ENCODE results near the gene RIN3. TPM values are rescaled to one million over a fixed set of nuclear protein-coding genes. Genes with fewer than 3 reads are reported as not detected.

Gene RIN3
- total and polyA plus RNA-seq, 8 donors, result 13.8 to 54.8 (median 18.0) TPM

DNA sequence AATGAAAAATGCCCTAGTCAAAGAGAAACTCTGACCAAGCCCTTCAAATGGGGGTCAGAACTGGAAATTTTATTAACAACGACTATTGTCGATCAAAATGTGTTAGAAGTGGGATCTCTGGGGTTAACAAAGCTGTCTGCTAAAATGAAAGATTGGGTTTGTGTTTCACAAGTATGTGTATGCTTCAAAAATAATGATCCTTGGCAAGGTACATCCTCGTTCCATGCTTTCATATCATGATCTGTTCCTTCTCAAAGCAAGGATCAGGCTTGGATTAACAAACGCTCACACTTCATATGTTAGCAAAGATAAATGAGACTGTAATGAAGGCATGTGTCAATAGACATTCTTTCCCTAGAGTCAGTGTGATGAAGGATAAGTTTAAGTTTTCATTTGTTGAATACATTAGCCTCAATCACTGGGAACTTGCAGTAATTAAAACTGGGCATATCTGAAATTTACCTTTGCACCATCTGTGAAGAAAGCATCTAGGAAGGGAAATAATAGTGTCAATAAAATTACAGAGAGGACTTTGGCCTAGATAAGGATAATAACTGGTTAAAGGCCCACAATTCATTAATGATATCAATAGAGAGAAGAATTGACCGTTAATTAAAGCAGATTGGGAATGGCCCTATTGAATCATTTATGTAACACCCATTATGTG lies 91.8 kb downstream of the RIN3 start:
- no peaks in the 10 kb centered on the region for H3K9me3 ChIP-seq
- ATAC-seq (no peak), DNase-seq (no peak)
- intact Hi-C loops (cut with DNase I), result no loop called here
- no peaks in the 10 kb centered on the region for H3K27me3 ChIP-seq
- H3K4me3 ChIP-seq, result no peak overlapping the region
- peaks cover 0 to 4% of the 10 kb centered on the region in 2 donors for H3K36me3 ChIP-seq
- peaks cover 0 to 46% of the 10 kb centered on the region in 2 donors for H3K4me1 ChIP-seq
- TF ChIP-seq, protein P1, sequence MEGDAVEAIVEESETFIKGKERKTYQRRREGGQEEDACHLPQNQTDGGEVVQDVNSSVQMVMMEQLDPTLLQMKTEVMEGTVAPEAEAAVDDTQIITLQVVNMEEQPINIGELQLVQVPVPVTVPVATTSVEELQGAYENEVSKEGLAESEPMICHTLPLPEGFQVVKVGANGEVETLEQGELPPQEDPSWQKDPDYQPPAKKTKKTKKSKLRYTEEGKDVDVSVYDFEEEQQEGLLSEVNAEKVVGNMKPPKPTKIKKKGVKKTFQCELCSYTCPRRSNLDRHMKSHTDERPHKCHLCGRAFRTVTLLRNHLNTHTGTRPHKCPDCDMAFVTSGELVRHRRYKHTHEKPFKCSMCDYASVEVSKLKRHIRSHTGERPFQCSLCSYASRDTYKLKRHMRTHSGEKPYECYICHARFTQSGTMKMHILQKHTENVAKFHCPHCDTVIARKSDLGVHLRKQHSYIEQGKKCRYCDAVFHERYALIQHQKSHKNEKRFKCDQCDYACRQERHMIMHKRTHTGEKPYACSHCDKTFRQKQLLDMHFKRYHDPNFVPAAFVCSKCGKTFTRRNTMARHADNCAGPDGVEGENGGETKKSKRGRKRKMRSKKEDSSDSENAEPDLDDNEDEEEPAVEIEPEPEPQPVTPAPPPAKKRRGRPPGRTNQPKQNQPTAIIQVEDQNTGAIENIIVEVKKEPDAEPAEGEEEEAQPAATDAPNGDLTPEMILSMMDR (IDR thresholded peaks at IDR 0.05), result no peak
- H3K27ac ChIP-seq, result no peak overlapping the region

DNA sequence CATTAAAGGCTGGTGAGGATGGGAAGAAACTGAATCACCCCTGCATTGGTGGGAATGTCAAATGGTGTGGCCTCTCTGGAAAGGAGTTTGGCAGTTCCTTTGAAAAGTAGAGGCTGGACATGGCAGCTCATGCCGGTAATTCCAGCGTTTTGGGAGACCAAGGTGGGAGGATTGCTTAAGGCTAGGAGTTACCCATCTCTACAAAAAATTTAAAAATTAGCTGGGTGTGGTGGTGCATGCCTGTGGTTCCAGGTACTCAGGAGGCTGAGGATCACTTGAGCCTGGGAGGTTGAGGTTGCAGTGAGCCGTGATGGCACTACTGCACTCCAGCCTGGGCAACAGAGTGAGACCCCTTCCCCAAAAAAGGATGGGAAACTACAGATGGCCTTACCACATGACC lies 93.7 kb downstream of the RIN3 start:
- ATAC-seq (no peak), DNase-seq (no peak)
- intact Hi-C loops (cut with DNase I), result no loop called here
- Histone ChIP-seq H3K9me3 (no peaks in the 10 kb centered on the region), H3K4me1 (peaks cover 0 to 33% of the 10 kb centered on the region in 2 donors), H3K36me3 (peaks cover 0 to under 1% of the 10 kb centered on the region in 2 donors), H3K4me3 (no peak overlapping the region), H3K27ac (no peak overlapping the region), H3K27me3 (no peaks in the 10 kb centered on the region)
- TF ChIP-seq, protein P1 (IDR thresholded peaks at IDR 0.05), result no peak

DNA sequence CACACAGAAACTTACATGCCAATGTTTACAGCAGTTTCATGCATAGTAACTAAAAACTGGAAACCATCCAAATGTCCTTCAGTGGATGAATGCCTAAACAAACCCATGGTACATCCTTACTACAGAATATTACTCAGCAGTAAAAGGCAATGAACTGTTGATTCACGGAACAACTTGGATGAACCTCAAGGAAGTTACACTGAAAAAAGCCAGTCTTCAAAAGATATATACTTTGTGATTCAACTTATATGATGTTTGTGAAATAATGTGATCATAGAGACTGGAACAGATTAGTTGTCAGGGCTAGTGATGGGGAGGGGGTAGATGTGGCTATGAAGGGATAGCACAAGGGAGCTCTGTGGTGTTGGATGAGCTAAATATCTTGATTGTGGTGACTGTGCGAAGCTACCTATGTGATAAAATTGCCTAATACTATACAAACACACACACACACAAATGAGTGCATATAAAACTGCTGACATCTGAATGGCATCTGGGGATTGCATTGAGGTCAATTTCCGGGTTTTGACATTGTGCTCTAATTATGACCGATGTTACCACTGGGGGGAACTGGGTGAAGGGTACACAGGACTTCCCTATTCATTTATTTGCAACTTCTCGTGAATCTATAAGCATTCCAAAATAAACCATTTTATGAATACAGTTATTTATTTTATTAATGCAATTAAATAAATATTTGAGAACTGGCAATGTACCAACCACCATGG lies 94.3 kb downstream of the RIN3 start:
- Histone ChIP-seq H3K27ac (no peak overlapping the region), H3K4me1 (peaks cover 0 to 35% of the 10 kb centered on the region in 2 donors), H3K27me3 (no peaks in the 10 kb centered on the region), H3K4me3 (no peak overlapping the region), H3K36me3 (no peaks in the 10 kb centered on the region), H3K9me3 (no peaks in the 10 kb centered on the region)
- TF ChIP-seq, protein P1 (IDR thresholded peaks at IDR 0.05), result no peak
- intact Hi-C loops (cut with DNase I), result no loop called here
- no peak for ATAC-seq
- no peak for DNase-seq

DNA sequence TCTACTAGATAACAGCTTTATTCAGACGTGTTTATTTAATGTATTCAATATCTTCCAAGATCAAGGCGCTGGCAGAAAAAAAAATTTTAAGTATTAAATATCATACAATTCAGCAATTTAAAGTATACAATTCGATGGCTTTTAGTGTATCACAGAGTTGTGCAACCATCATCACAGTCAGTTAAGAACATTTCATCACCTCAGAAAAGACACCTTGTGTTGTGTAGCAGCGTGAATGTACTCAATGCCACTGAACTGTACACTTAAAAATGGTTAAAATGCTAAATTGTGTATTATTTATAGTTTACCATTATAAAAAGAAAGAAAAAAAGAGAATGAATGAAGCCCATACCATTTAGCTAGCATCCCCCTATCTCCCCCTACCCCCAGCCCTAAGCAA lies 96.4 kb downstream of the RIN3 start:
- intact Hi-C loops (cut with DNase I), result no loop called here
- H3K9me3 ChIP-seq, result no peaks in the 10 kb centered on the region
- DNase-seq (no peak), ATAC-seq (no peak)
- no peaks in the 10 kb centered on the region for H3K27me3 ChIP-seq
- TF ChIP-seq, protein P1 (IDR thresholded peaks at IDR 0.05), result no peak
- H3K27ac ChIP-seq, result peak overlapping the region in 1 of 2 donors; percentile 42
- H3K4me1 ChIP-seq, result peaks cover 0 to 33% of the 10 kb centered on the region in 2 donors
- no peak overlapping the region for H3K4me3 ChIP-seq
- H3K36me3 ChIP-seq, result no peaks in the 10 kb centered on the region

DNA sequence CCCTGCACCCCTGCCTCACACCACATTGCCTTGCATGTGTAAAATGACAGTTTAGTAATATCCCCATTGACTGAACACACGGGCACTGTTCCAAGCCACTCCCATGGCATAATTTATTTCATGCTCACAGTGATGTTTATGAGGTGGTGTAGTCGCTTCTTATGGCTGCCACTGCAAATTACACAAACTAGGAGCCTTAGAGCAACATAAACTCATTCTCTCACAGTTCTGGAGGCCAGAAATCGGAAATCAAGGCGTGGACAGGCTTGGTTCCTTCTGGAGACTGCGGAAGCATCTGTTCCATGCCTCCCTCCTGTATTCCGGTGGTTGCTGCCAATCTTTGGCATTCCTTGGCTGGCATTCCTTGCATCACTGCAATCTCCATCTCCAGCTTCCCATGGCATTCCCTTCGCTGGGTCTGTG lies 97.3 kb downstream of the RIN3 start:
- Histone ChIP-seq H3K4me3 (no peak overlapping the region), H3K4me1 (peaks cover 0 to 33% of the 10 kb centered on the region in 2 donors), H3K36me3 (peaks cover 0 to 7% of the 10 kb centered on the region in 2 donors), H3K27ac (peak overlapping the region in 1 of 2 donors; percentile 42), H3K27me3 (no peaks in the 10 kb centered on the region), H3K9me3 (no peaks in the 10 kb centered on the region)
- DNase-seq (no peak), ATAC-seq (no peak)
- intact Hi-C loops (cut with DNase I), result no loop called here
- TF ChIP-seq, protein P1 (IDR thresholded peaks at IDR 0.05), result no peak
